Natural killer cell treated with Interleukin-12 subunit alpha and Interleukin-12 subunit beta and Interleukin-15 and Interleukin-18, amount 100 ng/mL, for 72 hours (primary cell): ENCODE results near the gene RBBP8NL. TPM values are rescaled to one million over a fixed set of nuclear protein-coding genes. Genes with fewer than 3 reads are reported as not detected.

Experiments
- ATAC-seq, 2 donors: fragments of 150-1000 bp; cut with Tn5 transposase in 1 of 2; sonication (Bioruptor Pico), chemical (Tn5 transposase) in 1 of 2; 2 replicates each; pipeline ENCODE4 v1.10.0; 2021
- DNase-seq: peaks from one replicate; pipeline ENCODE4 v3.0.0; 2022; ENCODE audit warnings: low spot score
- H3K27ac Mint-ChIP-seq, 2 donors: 1 replicate in 1 of 2; 2 replicates in 1 of 2; pipeline ENCODE4 v1.8.0; 2022; ENCODE audit warnings: mixed read lengths in 2 of 2, mild to moderate bottlenecking in 1 of 2, moderate library complexity in 1 of 2
- H3K27me3 Mint-ChIP-seq, 2 donors: 1 replicate in 1 of 2; 2 replicates in 1 of 2; pipeline ENCODE4 v1.8.0; 2022; ENCODE audit warnings: mixed read lengths in 2 of 2
- H3K36me3 Mint-ChIP-seq: one replicate; pipeline ENCODE4 v1.8.0; 2022; ENCODE audit warnings: mixed read lengths
- H3K4me1 Mint-ChIP-seq, 2 donors: 1 replicate in 1 of 2; 2 replicates in 1 of 2; pipeline ENCODE4 v1.8.0; 2022; ENCODE audit warnings: low read depth in 2 of 2, mixed read lengths in 2 of 2, mild to moderate bottlenecking in 1 of 2
- H3K4me3 Mint-ChIP-seq: one replicate; pipeline ENCODE4 v1.8.0; 2022; ENCODE audit warnings: mixed read lengths
- H3K9me3 Mint-ChIP-seq: 2 replicates; pipeline ENCODE4 v1.8.0; 2022; ENCODE audit warnings: mixed read lengths
- total RNA-seq, 2 donors: library from RNA; stranded (reverse); gene quantifications; one replicate each; pipeline ENCODE4 v1.2.3, GENCODE V29; 2022

RBBP8NL gene
- total RNA-seq, 2 donors from 2014 or later = not detected

GRCh38 chr20:62396367-62397239 lies 30.7 kb downstream of the RBBP8NL start:
- no peak for ATAC-seq
- H3K4me3 Mint-ChIP-seq = no peak overlapping the region
- no peaks in the 10 kb centered on the region for H3K36me3 Mint-ChIP-seq
- peaks cover 0 to 14% of the 10 kb centered on the region in 2 donors for H3K4me1 Mint-ChIP-seq
- no peak overlapping the region for H3K27ac Mint-ChIP-seq
- H3K27me3 Mint-ChIP-seq = no peaks in the 10 kb centered on the region
- H3K9me3 Mint-ChIP-seq = peaks cover 4% of the 10 kb centered on the region
- no peak for DNase-seq

- peaks cover 0 to 14% of the 10 kb centered on the region in 2 donors for H3K4me1 Mint-ChIP-seq
- H3K27ac Mint-ChIP-seq = no peak overlapping the region
- H3K27me3 Mint-ChIP-seq = no peaks in the 10 kb centered on the region
- ATAC-seq (no peak), DNase-seq (no peak)
- peaks cover 4% of the 10 kb centered on the region for H3K9me3 Mint-ChIP-seq
- no peak overlapping the region for H3K4me3 Mint-ChIP-seq
- H3K36me3 Mint-ChIP-seq = no peaks in the 10 kb centered on the region
Measured at GRCh38 chr20:62395311-62396242, 31.8 kb downstream of the RBBP8NL start.

GRCh38 chr20:62394248-62395245 lies 32.8 kb downstream of the RBBP8NL start:
- Mint-ChIP-seq H3K4me3 (no peak overlapping the region), H3K4me1 (peaks cover 7 to 16% of the 10 kb centered on the region in 2 donors), H3K27me3 (no peaks in the 10 kb centered on the region), H3K27ac (no peak overlapping the region), H3K9me3 (peaks cover 4% of the 10 kb centered on the region), H3K36me3 (no peaks in the 10 kb centered on the region)
- ATAC-seq = no peak
- DNase-seq = no peak

- no peak overlapping the region for H3K4me3 Mint-ChIP-seq
- ATAC-seq (no peak), DNase-seq (no peak)
- peaks cover 4% of the 10 kb centered on the region for H3K9me3 Mint-ChIP-seq
- H3K36me3 Mint-ChIP-seq = peaks cover 6% of the 10 kb centered on the region
- H3K4me1 Mint-ChIP-seq = peaks cover 14 to 21% of the 10 kb centered on the region in 2 donors
- H3K27ac Mint-ChIP-seq = no peak overlapping the region
- no peaks in the 10 kb centered on the region for H3K27me3 Mint-ChIP-seq
Measured at GRCh38 chr20:62393830-62394229, 33.5 kb downstream of the RBBP8NL start.

GRCh38 chr20:62393335-62393665 lies 34.0 kb downstream of the RBBP8NL start:
- Mint-ChIP-seq H3K4me3 (no peak overlapping the region), H3K4me1 (peaks cover 19 to 25% of the 10 kb centered on the region in 2 donors), H3K9me3 (peaks cover 4% of the 10 kb centered on the region), H3K36me3 (peaks cover 10% of the 10 kb centered on the region), H3K27ac (no peak overlapping the region), H3K27me3 (no peaks in the 10 kb centered on the region)
- ATAC-seq (no peak), DNase-seq (no peak)

- ATAC-seq (peak in 1 of 2 donors; percentile 16), DNase-seq (no peak)
- no peak overlapping the region for H3K27ac Mint-ChIP-seq
- H3K36me3 Mint-ChIP-seq = peaks cover 15% of the 10 kb centered on the region
- H3K4me1 Mint-ChIP-seq = peaks cover 24 to 26% of the 10 kb centered on the region in 2 donors
- no peaks in the 10 kb centered on the region for H3K27me3 Mint-ChIP-seq
- no peaks in the 10 kb centered on the region for H3K9me3 Mint-ChIP-seq
- no peak overlapping the region for H3K4me3 Mint-ChIP-seq
Measured at GRCh38 chr20:62392621-62393334, 34.6 kb downstream of the RBBP8NL start.

GRCh38 chr20:62392077-62392418 lies 35.3 kb downstream of the RBBP8NL start:
- no peaks in the 10 kb centered on the region for H3K27me3 Mint-ChIP-seq
- H3K36me3 Mint-ChIP-seq = peaks cover 19% of the 10 kb centered on the region
- no peaks in the 10 kb centered on the region for H3K9me3 Mint-ChIP-seq
- ATAC-seq = no peak
- peaks cover 25 to 30% of the 10 kb centered on the region in 2 donors for H3K4me1 Mint-ChIP-seq
- no peak overlapping the region for H3K27ac Mint-ChIP-seq
- no peak overlapping the region for H3K4me3 Mint-ChIP-seq
- no peak for DNase-seq

- Mint-ChIP-seq H3K9me3 (no peaks in the 10 kb centered on the region), H3K27ac (no peak overlapping the region), H3K4me1 (peaks cover 24 to 30% of the 10 kb centered on the region in 2 donors), H3K4me3 (no peak overlapping the region), H3K36me3 (peaks cover 19% of the 10 kb centered on the region), H3K27me3 (no peaks in the 10 kb centered on the region)
- DNase-seq (no peak), ATAC-seq (no peak)
Measured at GRCh38 chr20:62391165-62392076, 35.9 kb downstream of the RBBP8NL start.

GRCh38 chr20:62390317-62391164 lies 36.8 kb downstream of the RBBP8NL start:
- Mint-ChIP-seq H3K9me3 (no peaks in the 10 kb centered on the region), H3K36me3 (peaks cover 19% of the 10 kb centered on the region), H3K27ac (peak overlapping the region in 1 of 2 donors; percentile 33), H3K27me3 (no peaks in the 10 kb centered on the region), H3K4me3 (no peak overlapping the region), H3K4me1 (peaks cover 28 to 37% of the 10 kb centered on the region in 2 donors)
- no peak for ATAC-seq
- DNase-seq = no peak

GRCh38 chr20:62389601-62390087 lies 37.7 kb downstream of the RBBP8NL start:
- Mint-ChIP-seq H3K27ac (peak overlapping the region in 1 of 2 donors; percentile 33), H3K36me3 (peaks cover 19% of the 10 kb centered on the region), H3K27me3 (no peaks in the 10 kb centered on the region), H3K4me1 (peaks cover 35 to 45% of the 10 kb centered on the region in 2 donors), H3K9me3 (no peaks in the 10 kb centered on the region), H3K4me3 (no peak overlapping the region)
- DNase-seq = no peak
- no peak for ATAC-seq
